Measurements from ENCODE around the gene PEBP1.
"Not testable (repeated sequence)": the region's sequence is repeated elsewhere in the genome, so short reads cannot be mapped to it uniquely, and the experiment has no call there.

Gene PEBP1

GRCh38 chr12:118135788-118136558 lies at the start of gene PEBP1:
PEBP1 (plus strand) TSS chr12:118136124; CDS start chr12:118136210, 86 bp downstream.
- peak; percentile 84 for DNase-seq

DNA sequence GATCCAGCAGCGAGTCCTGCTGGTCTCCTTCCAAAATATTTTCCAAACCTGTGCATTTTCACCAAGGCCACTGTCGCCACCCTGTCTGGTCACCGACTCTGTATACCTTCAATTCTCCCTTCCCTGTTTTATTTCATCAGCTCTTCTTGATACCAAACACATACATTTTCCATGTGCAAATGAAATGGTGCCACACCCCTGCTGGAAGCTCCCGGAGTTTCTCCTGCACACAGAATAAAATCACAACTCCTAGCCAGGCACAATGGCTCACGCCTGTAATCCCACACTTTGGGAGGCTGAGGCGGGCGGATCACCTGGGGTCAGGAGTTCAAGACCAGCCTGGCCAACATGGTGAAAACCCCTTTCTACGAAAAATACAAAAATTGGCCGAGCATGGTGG lies 46.1 kb upstream of the PEBP1 start:
- DNase-seq, result no peak

DNA sequence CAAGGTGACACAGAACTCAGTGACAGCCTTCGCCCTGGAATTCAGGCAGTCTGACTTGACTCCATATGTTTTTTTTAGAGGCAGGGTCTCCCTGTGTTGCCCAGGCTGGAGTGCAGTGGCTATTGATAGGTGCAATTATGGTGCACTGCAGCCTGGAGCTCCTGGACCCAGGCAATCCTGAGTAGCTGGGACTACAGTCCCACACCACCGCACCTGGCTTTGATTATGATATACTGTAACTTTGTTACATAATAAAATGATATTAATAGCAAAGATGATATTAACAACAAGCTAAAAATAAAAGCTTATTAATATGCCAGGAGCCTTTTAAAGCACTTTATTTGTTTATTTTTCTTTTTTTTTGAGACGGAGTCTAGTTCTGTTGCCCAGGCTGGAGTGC lies 41.9 kb upstream of the PEBP1 start:
- no peak for DNase-seq

DNA sequence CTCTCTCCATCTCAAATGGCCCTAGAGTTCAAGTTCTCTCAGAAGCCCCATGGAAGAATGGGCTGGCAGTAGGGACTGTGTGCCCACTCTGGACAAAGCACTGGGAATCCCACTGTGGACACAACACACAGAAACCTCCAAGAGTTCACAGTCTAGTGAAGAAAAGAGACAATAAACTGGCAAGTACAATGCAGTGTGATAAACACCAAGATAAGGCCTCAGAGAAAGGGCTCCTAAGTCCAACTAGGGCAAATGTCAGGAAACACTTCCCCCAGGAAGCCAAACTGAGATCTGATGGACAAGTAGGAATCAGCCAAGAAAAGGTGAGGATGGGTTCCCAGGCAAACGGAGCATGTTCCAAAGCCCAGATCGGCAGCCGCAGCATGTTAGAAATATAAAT lies 37.5 kb upstream of the PEBP1 start:
- DNase-seq, result no peak

- DNase-seq, result no peak
Observed at GRCh38 chr12:118098911-118099671, 36.8 kb upstream of the PEBP1 start.

- DNase-seq, result no peak
Observed at GRCh38 chr12:118101051-118101450, 34.9 kb upstream of the PEBP1 start.

DNA sequence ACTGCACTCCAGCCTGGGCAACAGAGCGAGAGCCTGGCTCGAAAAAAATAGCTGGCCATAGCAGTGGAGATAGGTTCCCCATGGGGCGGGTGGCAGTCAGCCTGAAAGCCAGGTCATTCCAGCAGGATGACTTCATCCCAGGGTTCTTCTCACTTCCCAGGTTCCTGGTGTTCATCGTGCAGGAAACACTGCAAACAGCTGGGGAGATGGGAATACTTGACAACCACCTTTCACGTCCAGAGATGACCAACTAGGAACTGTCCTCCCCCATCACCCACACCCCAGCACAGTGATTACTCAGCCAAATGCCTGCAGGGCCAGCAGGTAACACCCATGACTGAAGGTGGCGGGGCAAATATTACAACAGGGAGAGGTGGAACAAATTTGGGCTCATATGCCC lies 33.9 kb upstream of the PEBP1 start:
- DNase-seq, result no peak

GRCh38 chr12:118102609-118103008 lies 33.3 kb upstream of the PEBP1 start:
- no peak for DNase-seq

GRCh38 chr12:118103201-118103600 lies 32.7 kb upstream of the PEBP1 start:
- no peak for DNase-seq

GRCh38 chr12:118103601-118104382 lies 32.1 kb upstream of the PEBP1 start, which contains the start of gene VSIG10:
VSIG10 (minus strand) TSS chr12:118104011; CDS start chr12:118103671, 340 bp downstream.
- peak; percentile 41 for DNase-seq

GRCh38 chr12:118107011-118107410 lies 28.9 kb upstream of the PEBP1 start:
- DNase-seq, result no peak

DNA sequence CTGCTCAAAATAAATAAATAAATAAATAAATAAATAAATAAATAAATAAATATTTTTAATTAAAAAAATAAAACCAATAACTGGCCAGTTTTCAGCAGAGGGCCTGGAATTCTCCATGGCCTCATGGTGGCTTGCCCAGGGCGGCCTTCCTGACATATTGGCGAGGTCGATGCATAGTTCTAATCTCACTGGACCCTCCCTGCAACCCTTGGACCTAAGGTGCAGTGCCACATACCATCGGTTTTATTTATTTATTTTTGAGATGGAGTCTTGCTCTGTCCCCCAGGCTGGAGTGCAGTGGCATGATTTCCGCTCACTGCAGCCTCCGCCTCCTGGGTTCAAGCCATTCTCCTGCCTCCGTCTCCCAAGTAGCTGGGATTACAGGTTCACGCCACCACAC lies 28.2 kb upstream of the PEBP1 start:
- no peak for DNase-seq

- DNase-seq, result no peak
Observed at GRCh38 chr12:118109088-118109487, 26.8 kb upstream of the PEBP1 start.

DNA sequence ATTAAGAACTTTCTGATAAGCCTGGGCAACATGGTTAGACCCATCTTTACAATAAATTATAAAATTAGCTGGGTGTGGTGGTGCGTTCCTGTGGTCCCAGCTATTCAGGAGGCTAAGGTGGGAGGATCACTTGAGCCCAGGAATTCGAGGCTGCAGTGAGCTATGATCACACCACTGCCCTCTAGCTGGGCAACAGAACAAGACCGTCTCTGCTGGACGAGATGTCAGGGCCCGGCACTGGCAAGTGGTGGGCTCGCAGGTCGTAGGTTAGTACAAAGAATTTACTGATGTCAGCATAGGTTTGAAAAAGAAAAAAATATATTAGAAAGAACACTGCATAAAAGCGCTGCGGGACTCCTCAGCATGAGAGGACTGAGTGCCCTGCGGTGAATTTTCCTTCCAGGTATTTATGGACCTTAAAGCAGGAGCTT lies 16.5 kb upstream of the PEBP1 start:
- no peak for DNase-seq

DNA sequence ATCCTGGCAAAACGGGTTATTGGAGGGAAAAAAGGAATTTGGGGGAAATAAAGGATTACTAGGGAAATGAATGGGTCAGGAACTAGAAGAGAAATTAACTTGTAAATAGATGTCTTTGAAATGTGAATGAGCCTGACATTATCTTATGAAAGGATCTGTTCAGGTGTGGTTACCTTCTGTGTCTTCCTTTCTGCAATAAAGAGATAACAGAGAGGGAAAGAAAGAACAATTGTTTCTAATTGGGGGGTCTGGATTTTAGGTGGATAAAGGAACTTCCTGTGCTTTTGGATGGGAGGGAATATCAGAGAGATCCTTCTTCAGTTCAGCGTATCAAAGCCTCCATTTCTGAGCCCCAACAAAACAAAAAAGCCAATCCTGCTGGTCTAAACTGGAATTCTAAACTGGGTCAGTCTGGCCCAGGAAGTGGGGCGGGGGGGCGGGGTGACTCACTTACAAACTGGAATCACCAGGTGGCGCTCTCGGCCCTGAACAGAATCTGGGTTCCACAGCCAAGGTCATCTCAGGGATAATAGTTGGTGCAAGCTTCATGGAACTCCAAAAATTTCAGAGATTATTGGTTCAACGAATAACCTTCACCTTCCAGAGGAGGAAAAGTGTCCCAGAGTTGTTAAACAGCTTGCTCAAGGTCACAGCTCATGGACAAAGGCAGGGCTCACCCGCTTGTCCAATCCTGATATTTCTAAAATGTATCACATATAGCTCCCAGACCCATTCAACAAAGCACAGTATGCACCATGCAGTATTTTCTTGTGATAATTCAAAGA lies 15.2 kb upstream of the PEBP1 start:
- DNase-seq, result peak; percentile 82

DNA sequence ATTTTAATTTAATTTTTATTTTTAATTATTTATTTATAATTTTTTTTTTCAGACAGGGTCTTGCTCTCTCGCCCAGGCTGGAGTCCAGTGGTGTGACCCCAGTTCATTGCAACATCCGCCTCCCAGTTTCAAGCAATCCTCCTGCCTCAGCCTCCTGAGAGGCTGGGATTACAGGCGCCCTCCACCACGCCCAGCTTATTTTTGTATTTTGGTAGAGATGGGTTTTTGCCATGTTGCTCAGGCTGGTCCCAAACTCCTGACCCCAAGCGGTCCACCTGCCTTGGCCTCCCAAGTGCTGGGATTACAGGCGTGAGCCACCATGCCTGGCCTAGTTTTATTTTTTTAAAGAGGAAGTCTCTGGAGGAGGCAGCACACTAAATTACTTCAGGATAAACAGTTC lies 13.7 kb upstream of the PEBP1 start:
- DNase-seq, result no peak

DNA sequence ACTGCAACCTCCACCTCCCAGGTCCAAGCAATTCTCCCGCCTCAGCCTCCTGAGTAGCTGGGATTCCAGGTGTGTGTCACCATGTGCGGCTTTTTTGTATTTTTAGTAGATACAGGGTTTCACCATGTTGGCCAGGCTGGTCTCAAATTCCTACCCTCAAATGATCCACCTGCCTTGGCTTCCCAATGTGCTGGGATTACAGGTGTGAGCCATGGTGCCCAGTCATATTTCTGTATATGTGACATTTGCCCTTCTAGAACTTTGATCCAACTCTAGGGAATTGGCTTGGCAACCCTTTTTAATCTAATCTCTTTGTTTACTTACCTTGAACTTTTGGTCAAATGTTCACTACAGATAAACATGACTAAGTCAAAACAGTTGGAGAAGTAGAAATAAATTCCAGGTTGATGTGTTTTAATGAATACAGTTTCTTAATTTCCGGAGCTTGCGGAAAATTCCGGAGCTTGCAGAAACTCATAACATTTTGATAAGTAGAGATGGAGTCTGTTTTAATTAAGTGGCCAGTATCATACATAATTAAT lies 11.5 kb upstream of the PEBP1 start:
- no peak for DNase-seq

DNA sequence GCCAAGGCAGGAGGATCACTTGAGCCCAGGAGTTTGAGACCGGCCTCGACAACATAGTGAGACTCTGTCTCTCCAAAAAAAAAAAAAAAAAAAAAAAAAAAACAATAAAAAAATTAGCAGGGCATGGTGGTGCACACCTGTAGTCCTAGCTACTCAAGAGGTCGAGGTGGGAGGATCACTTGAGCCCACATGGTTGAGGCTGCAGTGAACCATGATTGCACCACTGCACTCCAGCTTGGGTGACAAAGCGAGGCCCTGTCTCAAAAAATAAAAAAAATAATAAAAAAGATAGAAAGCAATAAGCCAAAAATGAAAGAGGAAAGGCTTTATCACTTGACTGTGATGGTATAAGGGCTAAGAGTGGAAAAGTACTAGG lies 10.2 kb upstream of the PEBP1 start:
- no peak for DNase-seq

- DNase-seq, result peak; percentile 93
Observed at GRCh38 chr12:118126119-118126757, 9.7 kb upstream of the PEBP1 start.

DNA sequence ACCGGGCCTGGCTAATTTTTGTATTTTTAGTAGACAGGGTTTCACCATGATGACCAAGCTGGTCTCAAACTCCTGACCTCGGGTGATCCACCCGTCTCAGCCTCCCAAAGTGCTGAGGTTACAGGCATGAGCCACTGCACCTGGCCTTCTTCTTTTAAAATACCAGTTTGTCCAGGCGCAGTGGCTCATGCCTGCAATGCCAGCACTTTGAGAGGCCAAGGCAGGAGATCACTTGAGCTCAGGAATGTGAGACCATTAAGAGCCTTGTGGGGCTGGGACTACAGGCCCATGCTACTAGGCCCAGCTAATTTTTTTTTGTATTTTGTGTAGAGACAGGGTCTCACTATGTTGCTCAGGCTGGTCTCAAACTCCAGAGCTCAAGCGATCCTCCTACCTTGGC lies 8.1 kb upstream of the PEBP1 start:
- no peak for DNase-seq

- DNase-seq, result not testable (repeated sequence)
Observed at GRCh38 chr12:118129436-118129835, 6.5 kb upstream of the PEBP1 start.

GRCh38 chr12:118136559-118137003 lies 657 bp downstream of the PEBP1 start:
- no peak for DNase-seq
